Natural killer cell (primary cell): ENCODE results near the gene STK24. TPM values are rescaled to one million over a fixed set of nuclear protein-coding genes. Genes with fewer than 3 reads are reported as not detected.
"Not testable (repeated sequence)": the region's sequence is repeated elsewhere in the genome, so short reads cannot be mapped to it uniquely, and the experiment has no call there.

ENCODE experiments used
- ATAC-seq, 3 donors: fragments of 150-1000 bp in 2 of 3; fragments of 200-7000 bp in 1 of 3; cut with Tn5 transposase; 1 replicate in 1 of 3; 2 replicates in 2 of 3; pipeline ENCODE4 v1.10.0; 2021; ENCODE audit warnings: mild to moderate bottlenecking in 2 of 3, moderate library complexity in 2 of 3
- DNase-seq, 2 donors: peaks; one replicate each; pipeline versions ENCODE4 v3.0.0 to v3.0.0-alpha.2; 2013 to 2021; ENCODE audit warnings: mixed read lengths in 1 of 2
- H3K27ac ChIP-seq: one replicate; pipeline ENCODE4 v1.5.1; 2013; ENCODE audit warnings: mild to moderate bottlenecking, low read length
- H3K27me3 ChIP-seq: one replicate; pipeline ENCODE4 v1.6.1; 2013; ENCODE audit warnings: low read length; ENCODE audit not compliant: control insufficient read depth, insufficient read depth
- H3K36me3 ChIP-seq: one replicate; pipeline ENCODE4 v1.6.1; 2013; ENCODE audit warnings: low read length; ENCODE audit not compliant: control insufficient read depth, insufficient read depth
- H3K4me1 ChIP-seq: one replicate; pipeline ENCODE4 v1.6.1; 2013; ENCODE audit warnings: low read length; ENCODE audit not compliant: control insufficient read depth, insufficient read depth
- H3K4me3 ChIP-seq: one replicate; pipeline ENCODE4 v1.5.1; 2013; ENCODE audit warnings: low read length
- H3K9me3 ChIP-seq: one replicate; pipeline ENCODE4 v1.6.1; 2013; ENCODE audit warnings: low read length; ENCODE audit not compliant: control insufficient read depth, insufficient read depth
- H3K27ac Mint-ChIP-seq, 2 donors: one replicate each; pipeline ENCODE4 v1.8.0; 2022; ENCODE audit warnings: mild to moderate bottlenecking in 2 of 2, mixed read lengths in 2 of 2, moderate library complexity in 1 of 2
- H3K27me3 Mint-ChIP-seq, 2 donors: one replicate each; pipeline ENCODE4 v1.8.0; 2022; ENCODE audit warnings: low read depth in 2 of 2, mixed read lengths in 2 of 2
- H3K36me3 Mint-ChIP-seq: one replicate; pipeline ENCODE4 v1.8.0; 2022; ENCODE audit warnings: mixed read lengths
- H3K4me1 Mint-ChIP-seq, 2 donors: one replicate each; pipeline ENCODE4 v1.8.0; 2022; ENCODE audit warnings: mixed read lengths in 2 of 2
- H3K4me3 Mint-ChIP-seq: one replicate; pipeline ENCODE4 v1.8.0; 2022; ENCODE audit warnings: mild to moderate bottlenecking, moderate library complexity, mixed read lengths
- H3K9me3 Mint-ChIP-seq, 2 donors: one replicate each; pipeline ENCODE4 v1.8.0; 2022; ENCODE audit warnings: mixed read lengths in 2 of 2
- WGBS: methylation state at CpG from one replicate; pipeline ENCODE4 v1.1.7; 2013; ENCODE audit warnings: missing lambda C conversion rate; ENCODE audit not compliant: insufficient coverage; 5-methylcytosine and 5-hydroxymethylcytosine counted together
- intact Hi-C: fragments of 100-400 bp; cut with micrococcal nuclease; formaldehyde crosslinking; loops from one replicate; pipeline ENCODE4 v1.14.2; 2022
- total RNA-seq, 4 donors: library from RNA; stranded (reverse); fragments of 120-200 nt in 1 of 4; gene quantifications; one replicate each; pipeline versions ENCODE4 v1.2.3 to v1.2.4, GENCODE V29; 2013 to 2022
- TF ChIP-seq, protein P1 (sequence below): fragments of 200-600 bp; IDR thresholded peaks from one replicate; pipeline ENCODE4 v1.8.0; 2022; ENCODE audit warnings: antibody characterized with exemption

STK24 gene
- total RNA-seq, 3 donors from 2014 or later (not counting 1 experiment from before 2014, with no cell fraction given): 64.5 to 78.4 (median 70.4) TPM

DNA sequence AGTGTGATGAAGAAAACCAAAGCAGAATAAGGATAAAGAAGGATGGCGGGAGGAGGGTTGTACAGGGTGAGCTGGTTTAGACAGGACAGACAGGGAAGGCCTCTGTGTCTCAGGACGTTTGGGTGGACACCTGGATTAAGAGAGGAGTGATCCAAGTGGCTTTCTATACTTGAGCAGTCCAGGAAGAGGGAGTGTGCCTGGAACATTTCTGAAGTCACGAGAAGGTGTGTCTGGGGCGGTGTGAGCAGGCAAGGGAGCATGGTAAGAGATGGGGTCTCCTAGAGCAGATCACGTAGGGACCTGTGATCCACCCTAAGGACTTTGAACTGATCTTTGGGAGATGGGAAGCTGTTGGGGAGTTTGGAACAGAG lies 15.4 kb upstream of the STK24 start:
- no peak overlapping the region for H3K27ac ChIP-seq
- ATAC-seq (no peak), DNase-seq (no peak)
- H3K36me3 ChIP-seq: no peaks in the 10 kb centered on the region
- H3K9me3 ChIP-seq: no peaks in the 10 kb centered on the region
- Mint-ChIP-seq H3K4me1 (peaks cover 0 to 5% of the 10 kb centered on the region in 2 donors), H3K9me3 (no peaks in the 10 kb centered on the region), H3K36me3 (no peaks in the 10 kb centered on the region), H3K27ac (no peak overlapping the region), H3K27me3 (peaks cover 15 to 18% of the 10 kb centered on the region in 2 donors), H3K4me3 (no peak overlapping the region)
- 82% methylated on average over 5 of the region's 5 CpGs for WGBS
- intact Hi-C loops: no loop called here
- H3K27me3 ChIP-seq: no peaks in the 10 kb centered on the region
- TF ChIP-seq, protein P1, sequence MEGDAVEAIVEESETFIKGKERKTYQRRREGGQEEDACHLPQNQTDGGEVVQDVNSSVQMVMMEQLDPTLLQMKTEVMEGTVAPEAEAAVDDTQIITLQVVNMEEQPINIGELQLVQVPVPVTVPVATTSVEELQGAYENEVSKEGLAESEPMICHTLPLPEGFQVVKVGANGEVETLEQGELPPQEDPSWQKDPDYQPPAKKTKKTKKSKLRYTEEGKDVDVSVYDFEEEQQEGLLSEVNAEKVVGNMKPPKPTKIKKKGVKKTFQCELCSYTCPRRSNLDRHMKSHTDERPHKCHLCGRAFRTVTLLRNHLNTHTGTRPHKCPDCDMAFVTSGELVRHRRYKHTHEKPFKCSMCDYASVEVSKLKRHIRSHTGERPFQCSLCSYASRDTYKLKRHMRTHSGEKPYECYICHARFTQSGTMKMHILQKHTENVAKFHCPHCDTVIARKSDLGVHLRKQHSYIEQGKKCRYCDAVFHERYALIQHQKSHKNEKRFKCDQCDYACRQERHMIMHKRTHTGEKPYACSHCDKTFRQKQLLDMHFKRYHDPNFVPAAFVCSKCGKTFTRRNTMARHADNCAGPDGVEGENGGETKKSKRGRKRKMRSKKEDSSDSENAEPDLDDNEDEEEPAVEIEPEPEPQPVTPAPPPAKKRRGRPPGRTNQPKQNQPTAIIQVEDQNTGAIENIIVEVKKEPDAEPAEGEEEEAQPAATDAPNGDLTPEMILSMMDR: no peak
- no peaks in the 10 kb centered on the region for H3K4me1 ChIP-seq
- H3K4me3 ChIP-seq: no peak overlapping the region

DNA sequence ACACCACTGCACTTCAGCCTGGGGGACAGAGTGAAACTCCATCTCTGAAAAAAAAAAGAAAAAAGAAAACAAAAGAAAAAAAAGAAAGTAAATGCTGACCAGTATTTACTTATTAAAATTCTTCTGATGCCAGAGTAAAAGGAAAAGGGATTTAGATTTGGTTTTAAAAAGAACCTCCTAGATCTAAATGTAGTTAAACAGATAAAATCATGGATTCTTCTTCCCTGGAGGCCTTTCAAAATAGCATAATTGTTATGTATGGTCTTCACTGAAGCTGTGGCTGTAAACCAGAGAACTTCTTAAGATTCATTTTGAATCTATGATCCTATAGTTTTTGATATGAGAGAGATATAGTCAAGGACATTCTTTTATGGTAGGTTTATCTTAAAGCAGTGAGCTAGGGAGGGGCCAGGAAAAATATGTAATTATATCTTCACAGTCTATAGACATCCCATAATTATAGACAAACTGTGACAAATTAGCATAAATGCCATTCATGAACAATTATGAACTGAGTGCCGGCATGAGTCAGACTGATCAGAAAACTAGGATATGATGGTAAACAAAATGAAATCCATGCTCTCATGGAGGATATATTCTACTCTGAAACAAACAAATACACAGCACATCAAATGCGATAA lies 14.9 kb upstream of the STK24 start:
- H3K4me3 Mint-ChIP-seq: no peak overlapping the region
- no peaks in the 10 kb centered on the region for H3K9me3 Mint-ChIP-seq
- ATAC-seq: no peak

DNA sequence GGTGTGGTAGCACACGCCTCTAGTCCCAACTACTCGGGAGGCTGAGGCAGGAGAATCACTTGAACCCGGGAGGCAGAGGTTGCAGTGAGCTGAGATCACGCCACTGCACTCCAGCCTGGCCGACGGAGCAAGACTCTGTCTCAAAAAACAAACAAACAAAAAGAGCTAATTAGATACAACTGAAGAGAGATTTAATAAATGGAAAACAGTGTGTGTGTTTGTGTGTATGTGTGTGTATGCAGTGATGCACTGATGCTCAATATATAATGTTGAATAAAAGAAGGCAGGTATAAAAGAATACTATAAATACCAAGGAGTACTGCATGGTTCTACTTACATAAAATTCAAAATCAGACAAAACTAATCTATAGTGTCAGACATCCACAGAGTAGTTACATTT lies 13.6 kb upstream of the STK24 start:
- H3K36me3 Mint-ChIP-seq, H3K9me3 ChIP-seq, H3K4me1 Mint-ChIP-seq, H3K9me3 Mint-ChIP-seq, intact Hi-C loops, H3K27ac ChIP-seq, H3K4me1 ChIP-seq, H3K4me3 Mint-ChIP-seq, H3K36me3 ChIP-seq, H3K4me3 ChIP-seq, H3K27me3 ChIP-seq, ATAC-seq, H3K27ac Mint-ChIP-seq, DNase-seq: not testable (repeated sequence)
- H3K27me3 Mint-ChIP-seq: peaks cover 8 to 18% of the 10 kb centered on the region in 2 donors
- WGBS: 92% methylated on average over 6 of the region's 6 CpGs

More for the DNA sequence above, 14.9 kb upstream of the STK24 start:
- Histone ChIP-seq H3K27me3 (no peaks in the 10 kb centered on the region), H3K27ac (no peak overlapping the region), H3K4me1 (no peaks in the 10 kb centered on the region), H3K36me3 (no peaks in the 10 kb centered on the region), H3K4me3 (no peak overlapping the region), H3K9me3 (no peaks in the 10 kb centered on the region)
- Mint-ChIP-seq H3K27ac (no peak overlapping the region), H3K27me3 (peaks cover 15 to 18% of the 10 kb centered on the region in 2 donors), H3K36me3 (no peaks in the 10 kb centered on the region), H3K4me1 (peaks cover 0 to 5% of the 10 kb centered on the region in 2 donors)
- WGBS: 100% methylated on average over 1 of the region's 2 CpGs
- intact Hi-C loops: no loop called here
- no peak for DNase-seq
- TF ChIP-seq, protein P1: no peak

DNA sequence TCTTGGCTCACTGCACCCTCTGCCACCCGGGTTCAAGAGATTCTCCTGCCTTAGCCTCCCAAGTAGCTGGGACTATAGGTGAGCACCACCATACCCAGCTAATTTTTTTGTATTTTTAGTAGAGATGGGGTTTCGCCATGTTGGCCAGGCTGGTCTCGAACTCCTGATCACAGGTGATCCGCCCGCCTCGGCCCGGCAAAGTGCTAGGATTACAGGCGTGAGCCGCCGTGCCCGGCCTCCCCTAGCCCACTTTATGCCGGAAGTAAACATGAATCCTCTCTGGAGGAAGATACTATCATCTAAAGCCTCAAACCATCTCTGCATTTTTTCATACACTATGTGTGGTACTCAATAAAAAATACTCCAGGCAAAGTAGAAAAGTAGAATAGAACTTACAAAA lies 12.6 kb upstream of the STK24 start:
- 97% methylated on average over 12 of the region's 12 CpGs for WGBS
- DNase-seq: not testable (repeated sequence)

More for the DNA sequence above, 12.6 kb upstream of the STK24 start:
- H3K4me1 Mint-ChIP-seq, H3K36me3 Mint-ChIP-seq, ATAC-seq, H3K27me3 ChIP-seq, H3K9me3 ChIP-seq, H3K4me3 ChIP-seq, intact Hi-C loops, H3K4me1 ChIP-seq, H3K27ac Mint-ChIP-seq, H3K36me3 ChIP-seq, H3K27ac ChIP-seq, H3K9me3 Mint-ChIP-seq, H3K4me3 Mint-ChIP-seq: not testable (repeated sequence)
- peaks cover 8 to 18% of the 10 kb centered on the region in 2 donors for H3K27me3 Mint-ChIP-seq
